ENCODE data around the gene NFIX. TPM values are rescaled to one million over a fixed set of nuclear protein-coding genes. Genes with fewer than 3 reads are reported as not detected.

Gene NFIX
- total RNA-seq, 1 donor from 2014 or later, result not detected

- DNase-seq (ENCODE audit: low read depth), result no peak
- H3K4me3 ChIP-seq (ENCODE audit: low read depth, low read length), result no peak overlapping the region
- no peak for TF ChIP-seq CTCF (conservative IDR thresholded peaks at IDR 0.05; ENCODE audit: low read depth, low read length)
Observed at GRCh38 chr19:13071444-13072187, 76.3 kb downstream of the NFIX start.

- TF ChIP-seq CTCF (conservative IDR thresholded peaks at IDR 0.05; ENCODE audit: low read depth, low read length), result no peak
- DNase-seq (ENCODE audit: low read depth), result no peak
- H3K4me3 ChIP-seq (ENCODE audit: low read depth, low read length), result no peak overlapping the region
Observed at GRCh38 chr19:13072188-13072908, 77.1 kb downstream of the NFIX start.

- no peak for DNase-seq (ENCODE audit: low read depth)
- H3K4me3 ChIP-seq (ENCODE audit: low read depth, low read length), result no peak overlapping the region
- TF ChIP-seq CTCF (conservative IDR thresholded peaks at IDR 0.05; ENCODE audit: low read depth, low read length), result no peak
Observed at GRCh38 chr19:13073263-13073662, 78.0 kb downstream of the NFIX start.

GRCh38 chr19:13074378-13074777, 79.1 kb downstream of the NFIX start:
- no peak for TF ChIP-seq CTCF (conservative IDR thresholded peaks at IDR 0.05; ENCODE audit: low read depth, low read length)
- no peak overlapping the region for H3K4me3 ChIP-seq (ENCODE audit: low read depth, low read length)
- DNase-seq (ENCODE audit: low read depth), result no peak

GRCh38 chr19:13076320-13076719, 81.0 kb downstream of the NFIX start:
- no peak for TF ChIP-seq CTCF (conservative IDR thresholded peaks at IDR 0.05; ENCODE audit: low read depth, low read length)

GRCh38 chr19:13076787-13077186, 81.5 kb downstream of the NFIX start:
- DNase-seq (ENCODE audit: low read depth), result no peak
- no peak for TF ChIP-seq CTCF (conservative IDR thresholded peaks at IDR 0.05; ENCODE audit: low read depth, low read length)
- H3K4me3 ChIP-seq (ENCODE audit: low read depth, low read length), result no peak overlapping the region

More at GRCh38 chr19:13076320-13076719, 81.0 kb downstream of the NFIX start:
- no peak for DNase-seq (ENCODE audit: low read depth)
- H3K4me3 ChIP-seq (ENCODE audit: low read depth, low read length), result no peak overlapping the region
